Measurements from ENCODE around the gene HNRNPDL. TPM values are rescaled to one million over a fixed set of nuclear protein-coding genes. Genes with fewer than 3 reads are reported as not detected.
"Not testable (repeated sequence)": the region's sequence is repeated elsewhere in the genome, so short reads cannot be mapped to it uniquely, and the experiment has no call there.

Gene HNRNPDL
- polyA plus RNA-seq (ENCODE audit: insufficient read length in 4 of 4), result 100 to 1,000 TPM; 541 to 645 (median 606) TPM

DNA sequence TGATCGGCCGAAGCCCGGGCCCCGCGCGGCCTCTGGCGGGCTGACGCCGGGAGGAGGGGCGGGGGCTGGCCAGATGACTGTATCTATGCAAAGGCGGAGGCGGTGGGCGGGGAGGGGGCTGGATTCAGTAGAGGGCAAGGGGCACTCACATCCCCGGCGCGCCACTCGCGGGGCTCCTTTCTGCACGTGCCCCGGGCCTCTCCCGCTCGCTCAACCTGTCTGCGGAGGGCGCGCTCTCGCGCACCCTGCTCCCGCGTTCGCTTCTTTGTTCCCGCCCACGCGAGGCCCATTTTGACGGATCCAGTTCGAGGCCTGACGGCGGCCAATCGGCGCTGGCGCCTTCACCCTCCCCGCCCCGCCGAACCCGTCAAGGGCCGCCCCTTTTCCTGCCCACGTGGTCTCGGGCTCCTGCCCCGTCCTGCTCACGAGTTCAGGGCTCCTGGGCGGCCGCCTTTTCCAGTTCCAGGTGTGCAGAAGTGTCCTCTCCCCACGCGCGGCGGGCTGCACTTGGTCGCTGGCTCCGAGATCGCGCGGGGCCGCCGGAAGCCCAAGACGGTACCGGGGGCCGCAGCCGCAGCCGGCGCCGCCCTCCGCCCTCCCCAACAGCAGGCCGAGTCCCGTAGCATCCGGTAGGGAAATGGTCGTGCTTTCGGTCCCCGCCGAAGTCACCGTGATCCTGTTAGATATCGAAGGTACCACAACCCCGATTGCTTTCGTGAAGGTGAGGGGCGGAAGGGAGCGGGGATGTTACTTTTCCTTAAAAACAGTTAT is at the start of gene HNRNPDL, which contains the start of gene ENOPH1:
TSS of gene HNRNPDL (minus strand) at position 270 of the 771 bp plus-strand sequence. CDS start 772 bp downstream, outside the sequence.
TSS of gene ENOPH1 (plus strand) at position 398 of the 771 bp plus-strand sequence. CDS start at position 638, 240 bp downstream.
- peak; percentile 88 to 95 (median 92) for DNase-seq (ENCODE audit: low read depth in 4 of 4, low spot score in 3 of 4)

DNA sequence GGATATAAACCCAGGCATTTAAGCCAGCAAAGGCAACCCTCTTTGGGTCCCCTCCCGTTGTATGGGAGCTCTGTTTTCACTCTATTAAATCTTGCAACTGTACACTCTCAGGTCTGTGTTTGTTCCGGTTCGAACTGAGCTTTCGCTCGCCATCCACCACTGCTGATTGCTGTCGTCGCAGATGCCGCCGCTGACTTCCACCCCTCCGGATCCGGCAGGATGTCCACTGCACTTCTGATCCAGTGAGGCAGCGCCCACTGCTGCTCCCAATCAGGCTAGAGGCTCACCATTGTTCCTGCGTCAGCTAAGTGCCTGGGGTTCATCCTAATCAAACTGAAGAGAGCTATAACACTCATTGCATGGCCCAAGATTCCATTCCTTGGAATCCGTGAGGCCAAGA is 49.3 kb upstream of the HNRNPDL start:
- no peak for DNase-seq (ENCODE audit: low read depth in 4 of 4, low spot score in 3 of 4)

DNA sequence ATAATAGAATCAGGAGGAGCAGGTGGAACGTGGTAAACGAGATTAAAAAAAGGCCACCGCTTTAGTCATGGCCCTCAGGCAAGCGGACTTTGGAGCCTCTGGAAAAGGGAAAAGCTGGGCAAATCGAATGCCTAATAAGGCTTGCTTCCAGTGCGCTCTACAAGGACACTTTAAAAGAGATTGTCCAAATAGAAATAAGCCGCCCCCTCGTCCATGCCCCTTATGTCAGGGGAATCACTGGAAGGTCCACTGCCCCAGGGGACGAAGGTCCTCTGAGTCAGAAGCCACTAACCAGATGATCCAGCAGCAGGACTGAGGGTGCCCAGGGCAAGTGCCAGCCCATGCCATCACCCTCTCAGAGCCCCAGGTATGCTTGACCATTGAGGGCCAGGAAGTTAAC is 47.2 kb upstream of the HNRNPDL start:
- DNase-seq (ENCODE audit: low read depth in 4 of 4, low spot score in 3 of 4), result not testable (repeated sequence)

DNA sequence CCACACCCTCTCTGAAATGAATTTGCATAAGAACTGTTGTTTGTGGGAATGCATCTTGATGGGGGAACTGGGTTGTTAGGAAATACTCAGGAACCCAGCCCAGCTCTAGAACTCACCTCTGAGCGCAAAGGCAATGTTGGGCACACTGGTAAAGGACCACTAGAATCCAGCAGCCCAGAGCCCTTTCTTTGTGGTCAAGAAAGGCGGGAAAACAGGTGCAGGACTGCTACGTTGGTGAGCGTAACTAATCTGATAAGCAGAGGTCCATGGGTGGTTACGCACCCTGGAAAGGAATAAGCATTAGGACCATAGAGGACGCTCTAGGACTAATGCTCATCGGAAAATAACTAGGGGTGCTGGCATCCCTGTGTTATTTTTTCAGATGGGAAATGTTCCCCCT is 45.7 kb upstream of the HNRNPDL start:
- DNase-seq (ENCODE audit: low read depth in 4 of 4, low spot score in 3 of 4), result not testable (repeated sequence)

DNA sequence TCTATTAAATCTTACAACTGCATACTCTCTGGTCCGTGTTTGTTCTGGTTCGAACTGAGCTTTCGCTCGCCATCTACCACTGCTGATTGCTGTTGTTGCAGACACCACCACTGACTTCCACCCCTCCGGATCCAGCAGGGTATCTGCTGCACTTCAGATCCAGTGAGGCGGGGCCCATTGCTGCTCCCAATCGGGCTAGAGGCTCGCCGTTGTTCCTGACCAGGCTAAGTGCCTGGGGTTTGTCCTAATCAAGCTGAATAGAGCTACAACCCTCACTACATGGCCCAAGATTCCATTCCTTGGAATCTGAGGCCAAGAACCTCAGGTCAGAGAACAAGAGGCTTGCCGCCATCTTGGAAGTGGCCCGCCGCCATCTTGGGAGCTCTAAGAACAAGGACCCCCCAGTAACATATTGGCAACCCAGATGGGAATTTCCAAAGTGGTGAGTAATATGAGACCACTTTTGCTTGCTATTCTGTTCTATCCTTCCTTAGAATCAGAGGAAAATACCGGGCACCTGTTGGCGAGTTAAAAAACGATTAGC is 43.4 kb upstream of the HNRNPDL start:
- no peak for DNase-seq (ENCODE audit: low read depth in 4 of 4, low spot score in 3 of 4)

DNA sequence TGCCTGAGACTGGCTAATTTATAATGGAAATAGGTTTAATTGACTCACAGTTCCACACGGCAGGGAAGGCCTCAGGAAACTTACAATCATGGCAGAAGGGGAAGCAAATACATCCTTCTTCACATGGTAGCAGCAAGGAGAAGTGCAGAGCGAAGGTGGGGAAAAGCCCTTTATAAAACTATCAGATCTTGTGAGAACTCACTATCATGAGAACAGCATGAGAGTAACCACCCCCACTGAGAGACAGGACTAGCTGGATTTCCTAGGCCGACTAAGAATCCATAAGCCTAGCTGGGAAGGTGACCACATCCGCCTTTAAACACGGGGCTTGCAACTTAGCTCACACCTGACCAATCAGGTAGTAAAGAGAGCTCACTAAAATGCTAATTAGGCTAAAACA is 42.8 kb upstream of the HNRNPDL start:
- not testable (repeated sequence) for DNase-seq (ENCODE audit: low read depth in 4 of 4, low spot score in 3 of 4)

DNA sequence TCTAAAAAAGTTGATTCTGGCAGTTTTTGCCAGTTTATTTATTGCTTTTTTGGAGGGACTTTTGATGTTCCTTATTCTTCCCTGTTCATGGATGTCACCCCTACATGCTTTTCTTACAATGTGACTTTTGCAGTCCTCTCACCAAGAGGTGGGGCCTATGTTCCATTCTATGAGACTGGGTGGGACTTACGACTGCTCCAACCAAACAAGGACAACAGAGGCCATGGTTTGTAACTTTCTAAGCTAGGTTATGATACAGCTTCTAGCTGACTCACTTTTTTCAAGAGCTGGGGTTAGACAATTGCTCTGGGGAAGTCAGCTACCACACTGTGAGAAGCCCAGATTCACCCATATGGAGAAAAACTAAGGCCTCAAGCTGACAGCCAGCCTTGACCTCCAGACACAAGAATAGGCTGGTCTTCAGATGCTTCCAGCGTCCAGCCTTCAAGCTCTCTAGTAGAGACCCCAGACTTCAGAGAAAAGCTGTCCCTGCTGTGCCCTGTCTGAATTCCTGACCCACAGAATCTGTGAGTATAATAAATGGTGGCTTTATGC is 39.6 kb upstream of the HNRNPDL start:
- no peak for DNase-seq (ENCODE audit: low read depth in 4 of 4, low spot score in 3 of 4)

DNA sequence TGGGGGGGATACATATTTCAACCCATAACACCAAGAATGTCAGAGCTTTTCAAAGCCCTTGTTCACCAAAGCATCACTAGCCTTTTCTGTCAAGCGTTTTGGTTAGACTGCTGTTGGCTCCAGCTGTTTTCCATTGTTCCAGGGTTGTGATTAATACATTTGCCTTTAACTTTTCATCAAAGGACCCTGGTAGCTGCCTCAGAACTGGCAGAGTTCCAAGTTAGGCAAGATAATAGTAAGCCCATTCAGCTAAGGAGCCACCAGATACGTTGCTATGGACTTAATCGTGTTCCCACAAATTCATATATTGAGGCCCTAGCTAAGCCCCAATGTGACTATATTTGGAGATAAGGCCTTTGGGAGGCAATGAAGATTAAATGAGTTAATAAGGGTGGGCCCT is 37.2 kb upstream of the HNRNPDL start:
- no peak for DNase-seq (ENCODE audit: low read depth in 4 of 4, low spot score in 3 of 4)

DNA sequence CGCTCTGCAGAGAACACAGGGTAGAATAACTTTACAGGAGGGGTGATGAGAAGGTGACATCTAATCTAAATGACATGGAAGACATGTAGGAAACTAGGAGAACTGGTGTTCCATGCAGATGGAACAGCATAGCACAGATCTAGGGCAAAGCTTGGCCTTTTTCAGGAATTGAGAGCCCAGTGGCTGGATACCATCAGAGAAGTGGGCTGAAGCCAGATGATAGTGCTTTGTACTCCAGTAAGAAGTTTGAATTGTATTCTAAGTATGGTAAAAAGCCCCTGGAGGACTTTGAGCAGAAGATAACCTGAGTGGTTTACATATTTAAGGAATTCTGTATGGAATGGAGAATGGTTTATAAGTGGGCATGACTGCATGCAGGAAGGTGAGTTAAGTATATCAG is 33.0 kb upstream of the HNRNPDL start:
- DNase-seq (ENCODE audit: low read depth in 4 of 4, low spot score in 3 of 4), result no peak

DNA sequence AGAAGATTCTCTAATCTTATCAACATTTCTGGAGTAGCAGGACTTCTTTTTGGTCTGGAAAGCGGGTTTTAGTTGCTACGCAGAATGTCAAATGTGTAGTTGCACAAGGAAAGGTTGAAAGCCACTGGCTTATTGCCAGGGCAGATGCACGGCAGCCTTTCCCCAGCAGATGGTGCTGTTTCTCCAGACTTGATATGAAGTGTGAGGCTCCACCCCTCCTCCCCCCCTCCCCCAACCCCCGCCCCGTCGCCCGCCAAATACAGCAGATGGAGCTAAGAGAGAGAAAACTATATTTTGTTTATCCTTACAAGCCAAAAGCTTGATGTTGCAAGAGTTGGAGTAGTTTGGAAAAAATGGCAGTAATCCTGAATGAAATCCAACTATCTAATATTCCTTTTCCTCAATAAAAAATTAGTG is 32.2 kb upstream of the HNRNPDL start:
- DNase-seq (ENCODE audit: low read depth in 4 of 4, low spot score in 3 of 4), result peak; percentile 79 to 81 (median 80)

DNA sequence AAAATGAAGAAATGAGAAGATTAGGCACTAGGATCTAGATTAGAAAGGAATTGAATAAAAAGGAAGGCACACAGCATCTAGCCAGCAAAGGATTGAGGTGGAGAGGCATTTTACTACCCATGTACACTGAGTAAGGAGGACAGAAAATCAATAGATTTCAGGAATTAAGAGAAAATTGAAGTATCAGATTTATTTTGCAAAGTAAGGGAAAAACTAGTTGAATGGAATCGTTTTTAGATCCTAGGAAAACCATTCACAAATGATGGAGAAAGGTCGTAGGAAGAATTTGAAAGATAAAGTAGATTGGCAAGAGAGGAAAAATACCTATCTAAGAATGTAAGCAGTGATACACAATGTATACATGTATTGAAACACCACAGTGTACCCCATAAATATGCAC is 31.4 kb upstream of the HNRNPDL start:
- no peak for DNase-seq (ENCODE audit: low read depth in 4 of 4, low spot score in 3 of 4)

DNA sequence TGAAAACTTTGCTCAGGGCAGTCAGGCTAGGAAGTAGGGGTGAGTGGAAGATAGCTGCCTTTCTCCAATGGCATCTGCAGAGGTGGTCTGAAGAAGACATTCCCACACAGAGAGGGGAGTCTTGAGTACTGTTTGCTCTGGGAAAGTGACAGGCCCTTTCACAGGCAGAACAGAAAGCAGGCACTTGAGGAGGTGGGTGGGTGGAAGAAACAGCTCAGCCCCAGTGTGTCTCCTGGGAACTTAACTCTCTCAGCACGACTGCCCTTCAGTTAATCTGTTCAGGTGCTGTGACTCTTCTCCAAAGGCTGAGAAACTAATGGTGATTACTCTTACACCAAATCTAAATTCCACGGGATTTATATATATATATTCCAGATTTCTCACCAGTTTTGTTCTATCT is 28.5 kb upstream of the HNRNPDL start:
- DNase-seq (ENCODE audit: low read depth in 4 of 4, low spot score in 3 of 4), result no peak

DNA sequence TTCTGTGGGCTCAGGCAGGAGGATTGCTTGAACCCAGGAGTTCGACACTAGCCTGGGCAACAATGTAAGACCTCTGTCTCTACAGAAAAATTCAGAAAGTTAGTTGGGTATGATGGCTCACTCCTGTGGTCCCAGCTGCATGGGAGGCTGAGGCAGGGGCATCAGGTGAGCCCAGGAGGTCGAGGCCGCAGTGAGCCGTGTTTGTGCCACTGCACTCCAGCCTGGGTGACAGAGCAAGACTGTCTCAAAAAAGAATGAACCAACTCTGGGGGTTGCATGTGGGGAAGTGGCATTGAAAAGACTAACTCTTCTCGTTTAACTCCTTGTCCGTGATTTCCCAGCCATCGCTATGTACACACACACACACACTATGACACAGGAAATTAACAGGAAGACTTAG is 27.0 kb upstream of the HNRNPDL start:
- no peak for DNase-seq (ENCODE audit: low read depth in 4 of 4, low spot score in 3 of 4)

DNA sequence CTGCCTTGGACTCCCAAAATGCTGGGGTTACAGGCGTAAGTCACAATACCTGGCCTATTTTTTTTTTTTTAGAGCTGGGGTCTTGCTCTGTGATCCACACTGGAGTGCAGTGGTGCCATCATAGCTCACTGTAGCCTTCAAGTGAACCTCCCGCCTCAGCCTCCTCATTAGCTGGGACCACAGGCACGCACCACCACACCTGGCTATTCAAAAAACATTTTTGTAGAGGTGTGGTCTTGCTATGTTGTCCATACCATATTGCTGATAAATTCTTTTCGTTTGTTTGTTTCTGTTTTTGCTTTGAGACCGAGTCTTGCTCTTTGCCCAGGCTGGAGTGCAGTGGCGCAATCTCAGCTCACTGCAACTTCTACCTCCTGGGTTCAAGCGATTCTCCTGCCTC is 21.8 kb upstream of the HNRNPDL start:
- DNase-seq (ENCODE audit: low read depth in 4 of 4, low spot score in 3 of 4), result no peak

DNA sequence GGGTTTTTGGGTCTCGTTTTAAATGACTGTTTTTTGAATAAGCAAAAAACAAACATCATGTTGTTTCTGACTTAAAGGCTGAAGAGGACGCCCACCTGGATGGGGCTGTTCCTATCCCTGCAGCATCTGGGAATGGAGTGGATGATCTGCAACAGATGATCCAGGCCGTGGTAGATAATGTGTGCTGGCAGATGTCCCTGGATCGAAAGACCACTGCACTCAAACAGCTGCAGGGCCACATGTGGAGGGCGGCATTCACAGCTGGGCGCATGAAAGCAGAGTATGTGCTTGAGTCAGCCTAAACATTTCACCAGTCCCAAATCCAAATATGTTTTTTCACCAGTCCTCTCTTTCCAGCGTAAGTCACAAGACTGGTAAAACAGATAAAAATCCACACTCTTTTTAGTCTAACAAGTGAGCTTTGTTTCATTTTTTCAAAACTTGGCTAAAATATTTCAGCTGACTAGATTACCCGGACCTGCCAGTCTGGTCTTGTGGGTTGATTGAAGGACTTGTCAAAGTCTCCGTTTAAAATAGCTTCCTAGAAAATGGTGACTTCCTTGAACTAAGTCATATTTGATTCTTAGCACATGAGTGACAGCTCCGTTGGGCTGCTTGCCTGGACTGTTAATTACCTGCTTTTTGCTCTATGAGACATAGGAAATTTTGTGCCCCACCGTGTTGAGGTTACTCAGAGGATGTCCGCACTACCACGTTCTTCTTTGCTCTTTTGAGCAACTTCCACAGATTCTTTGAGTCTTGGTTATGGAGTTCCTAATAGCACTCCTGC is 20.9 kb upstream of the HNRNPDL start:
- DNase-seq (ENCODE audit: low read depth in 4 of 4, low spot score in 3 of 4), result no peak

DNA sequence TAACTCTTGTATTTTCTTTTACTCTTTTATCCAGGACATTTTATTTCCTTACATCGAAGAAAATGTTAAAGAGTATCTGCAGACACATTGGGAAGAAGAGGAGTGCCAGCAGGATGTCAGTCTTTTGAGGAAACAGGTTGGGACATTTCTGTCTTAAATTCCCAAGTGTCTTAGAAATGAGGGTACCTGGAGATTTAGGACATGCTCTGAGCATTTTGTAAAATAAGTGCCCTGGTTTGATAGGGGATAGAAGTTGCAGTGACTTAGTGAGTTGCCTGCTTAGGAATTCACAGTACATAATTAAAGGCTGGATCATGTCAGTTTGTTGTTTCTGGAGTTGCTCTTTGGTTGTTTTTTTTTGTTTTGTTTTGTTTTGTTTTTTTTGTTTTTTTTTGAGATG is 17.6 kb upstream of the HNRNPDL start:
- DNase-seq (ENCODE audit: low read depth in 4 of 4, low spot score in 3 of 4), result no peak

DNA sequence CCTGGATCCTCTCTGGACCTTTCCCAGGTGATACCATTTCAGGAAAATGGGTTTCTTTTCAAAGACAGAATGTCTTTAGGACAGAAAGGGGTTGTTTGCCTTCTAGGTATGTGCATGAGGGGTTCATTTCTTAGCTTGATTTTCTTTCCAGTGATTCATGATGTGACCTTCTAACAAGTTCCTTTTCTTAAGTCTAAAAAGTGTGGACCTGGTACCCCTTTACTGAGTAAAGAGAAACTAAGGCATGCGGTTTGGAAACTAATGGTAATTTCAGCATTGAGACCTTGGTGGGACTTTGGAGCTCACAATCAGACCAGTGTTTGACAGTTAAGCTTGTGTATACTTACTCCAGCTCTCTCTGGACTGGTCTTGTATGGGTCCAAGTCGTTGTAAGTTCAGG is 8.8 kb upstream of the HNRNPDL start:
- no peak for DNase-seq (ENCODE audit: low read depth in 4 of 4, low spot score in 3 of 4)

DNA sequence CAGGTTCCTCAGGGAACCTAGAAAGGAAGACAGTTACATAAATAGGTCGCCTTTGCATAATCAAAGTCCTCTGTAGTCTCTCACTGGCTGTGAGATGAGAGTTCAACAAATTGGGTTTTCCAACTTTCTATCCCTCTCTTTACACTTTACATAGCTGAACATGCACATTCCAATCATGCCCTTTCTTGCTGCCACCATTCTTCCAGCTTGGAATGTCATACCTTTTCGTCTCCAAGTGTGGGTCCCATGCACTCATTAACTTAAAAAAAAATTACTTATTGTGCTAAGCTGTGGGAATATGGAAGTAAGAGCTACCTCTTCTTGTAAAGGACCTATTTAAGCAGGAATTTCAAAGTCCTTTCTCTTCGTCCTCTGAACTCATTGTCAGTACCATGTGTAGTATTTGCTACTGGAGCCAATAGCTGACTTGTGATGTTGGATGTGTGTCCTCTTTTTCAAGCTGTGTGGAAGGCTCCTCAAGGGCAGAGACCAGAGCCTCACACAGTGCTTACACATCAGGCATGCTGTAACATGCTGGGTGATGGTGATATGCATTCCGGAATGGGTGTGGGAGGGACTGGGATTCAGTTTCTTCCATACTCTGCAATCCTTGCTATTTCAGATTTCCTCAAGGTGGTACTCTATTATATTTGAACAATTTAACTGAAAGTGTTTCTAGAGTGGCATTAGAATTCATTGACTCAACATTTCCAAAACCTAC is 7.2 kb upstream of the HNRNPDL start:
- DNase-seq (ENCODE audit: low read depth in 4 of 4, low spot score in 3 of 4), result no peak

DNA sequence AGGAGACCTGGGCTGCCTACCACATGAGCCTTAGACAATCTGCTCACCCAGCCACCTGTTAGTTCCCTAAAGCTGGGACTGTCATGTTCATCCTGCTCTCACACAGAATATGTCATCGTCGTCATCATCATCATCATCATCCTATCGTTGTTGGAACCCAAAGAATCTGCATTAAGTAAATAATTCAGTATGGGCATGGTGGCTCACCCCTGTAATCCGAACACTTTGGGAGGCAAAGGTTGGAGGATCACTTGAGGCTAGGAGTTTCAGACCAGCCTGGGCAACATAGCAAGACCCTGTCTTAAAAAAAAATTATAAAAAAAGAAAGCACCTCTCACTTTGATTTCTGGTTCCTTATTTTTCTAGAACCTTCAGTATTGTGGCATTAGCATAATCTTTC is 6.5 kb upstream of the HNRNPDL start:
- DNase-seq (ENCODE audit: low read depth in 4 of 4, low spot score in 3 of 4), result no peak

DNA sequence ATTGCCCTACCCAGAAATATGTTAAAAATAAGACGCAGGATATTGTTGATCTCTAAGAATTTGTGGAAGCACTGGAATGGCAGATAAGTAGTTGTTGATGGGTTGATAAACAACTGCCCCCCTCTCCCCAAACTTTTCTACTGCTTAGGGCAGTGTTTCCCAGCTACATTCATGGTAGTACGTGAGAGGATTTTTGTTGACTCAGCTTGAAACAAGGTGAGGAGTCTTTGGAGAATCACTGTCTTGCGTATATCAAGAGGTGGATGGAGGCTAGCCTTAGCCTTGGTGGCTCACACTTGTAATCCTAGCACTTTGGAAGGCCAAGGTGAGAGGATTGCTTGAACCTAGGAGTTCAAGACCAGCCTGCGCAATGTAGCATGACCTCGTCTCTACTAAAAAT is 5.9 kb upstream of the HNRNPDL start:
- no peak for DNase-seq (ENCODE audit: low read depth in 4 of 4, low spot score in 3 of 4)

DNA sequence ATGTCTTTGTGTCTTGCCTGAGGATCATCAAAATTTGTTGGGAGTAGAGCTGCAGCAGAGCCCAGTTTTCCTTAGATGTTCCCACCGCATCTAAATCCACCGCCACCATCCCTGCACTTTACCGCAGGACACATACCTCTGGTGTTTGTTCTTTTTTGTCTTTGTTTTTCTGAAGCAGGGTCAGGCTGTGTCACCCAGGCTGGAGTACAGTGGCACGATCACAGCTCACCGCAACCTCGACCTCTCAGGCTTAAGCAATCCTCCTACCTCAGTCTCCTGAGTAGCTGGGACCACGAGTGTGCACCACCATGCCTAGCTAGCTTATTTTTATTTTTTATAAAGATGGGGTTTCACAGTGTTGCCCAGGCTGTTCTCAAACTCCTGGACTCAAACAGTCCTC is 4.7 kb upstream of the HNRNPDL start:
- no peak for DNase-seq (ENCODE audit: low read depth in 4 of 4, low spot score in 3 of 4)

All from right renal pelvis (tissue), 4 donors.